GM18517 (cell line): ENCODE measurements around the gene GNAZ.

Experiments used
- ATAC-seq: cut with Tn5 transposase; IDR thresholded peaks from one replicate; pipeline ENCODE4 v1.9.1; 2021; ENCODE audit warnings: mild to moderate bottlenecking, moderate library complexity; ENCODE audit not compliant: unreplicated experiment

Gene GNAZ

DNA sequence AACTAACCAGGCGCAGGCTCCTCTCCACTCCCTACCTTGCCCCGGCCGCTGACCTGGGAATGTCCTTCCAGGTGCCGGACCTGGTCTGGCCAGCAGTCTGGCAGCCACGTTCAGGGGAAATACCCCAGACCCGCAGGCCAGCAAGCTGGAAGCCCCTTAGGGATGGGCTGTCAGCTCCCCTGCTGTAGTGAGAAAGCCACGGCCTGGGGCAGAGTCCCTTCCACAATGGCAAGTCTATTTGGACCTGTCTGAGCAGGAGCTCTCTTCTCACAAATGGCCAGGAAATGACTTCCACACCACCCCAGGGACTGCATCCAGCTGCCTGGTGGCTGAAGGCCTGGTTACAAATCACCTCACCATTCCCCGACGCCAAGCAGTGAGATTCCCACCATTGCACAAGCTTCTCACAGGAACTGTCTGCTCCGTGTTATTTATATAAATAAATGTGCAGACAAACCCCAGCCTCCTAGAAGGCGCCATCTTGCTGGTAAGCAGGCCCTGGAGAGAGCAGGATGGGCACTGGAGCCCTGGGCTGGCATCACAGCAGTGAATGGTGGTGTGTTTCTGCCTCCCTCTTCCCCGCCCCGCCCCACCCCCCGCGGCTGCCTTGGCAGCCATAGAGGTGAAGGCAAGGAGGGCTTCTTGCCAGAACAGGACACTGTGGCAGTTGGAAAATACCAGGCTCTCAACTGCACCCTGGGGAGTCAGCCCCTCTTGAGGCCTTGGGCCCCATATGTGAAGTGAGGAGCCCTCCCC lies 47.8 kb downstream of the GNAZ start:
- no peak for ATAC-seq

DNA sequence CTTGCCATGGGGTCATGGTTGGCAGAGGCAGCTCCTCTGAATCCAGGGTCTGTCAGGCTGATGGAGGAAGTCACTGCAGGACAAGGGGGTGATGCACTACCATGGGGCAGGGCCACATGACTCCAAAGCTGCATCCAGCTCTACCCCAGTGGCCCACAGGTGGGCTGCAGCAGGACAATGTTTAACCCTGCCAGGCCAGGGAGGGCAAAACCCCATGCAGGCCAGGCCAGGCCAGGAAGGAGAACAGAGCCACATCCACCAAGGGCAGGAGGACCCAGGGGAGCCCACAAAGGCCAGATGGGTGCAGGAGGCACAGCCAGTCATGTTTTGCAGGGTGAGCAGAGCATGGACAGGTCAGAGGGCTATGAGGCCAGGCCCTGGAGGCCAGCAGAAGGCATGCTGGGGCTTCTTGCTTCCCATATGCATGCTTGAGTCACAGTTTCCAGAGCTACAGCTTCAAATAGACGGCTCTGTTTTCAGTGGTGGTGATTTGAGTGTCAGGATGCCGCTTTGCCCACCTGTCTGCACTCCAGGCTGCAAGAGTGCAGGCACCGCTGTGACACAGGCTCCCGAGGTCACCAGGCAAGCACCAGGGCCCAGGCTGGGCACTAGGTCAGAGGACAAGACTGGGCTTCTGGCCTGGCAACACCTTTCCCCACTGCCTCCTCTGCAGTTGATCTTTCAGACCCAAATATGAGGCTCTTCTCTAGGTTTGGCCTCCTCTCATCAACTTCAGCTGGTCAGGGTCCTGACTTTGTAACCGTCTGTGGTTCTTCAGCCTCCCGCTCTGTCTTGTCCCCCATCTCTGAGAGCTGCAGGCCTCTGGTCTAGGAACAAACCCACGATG lies 48.6 kb downstream of the GNAZ start:
- ATAC-seq = no peak

DNA sequence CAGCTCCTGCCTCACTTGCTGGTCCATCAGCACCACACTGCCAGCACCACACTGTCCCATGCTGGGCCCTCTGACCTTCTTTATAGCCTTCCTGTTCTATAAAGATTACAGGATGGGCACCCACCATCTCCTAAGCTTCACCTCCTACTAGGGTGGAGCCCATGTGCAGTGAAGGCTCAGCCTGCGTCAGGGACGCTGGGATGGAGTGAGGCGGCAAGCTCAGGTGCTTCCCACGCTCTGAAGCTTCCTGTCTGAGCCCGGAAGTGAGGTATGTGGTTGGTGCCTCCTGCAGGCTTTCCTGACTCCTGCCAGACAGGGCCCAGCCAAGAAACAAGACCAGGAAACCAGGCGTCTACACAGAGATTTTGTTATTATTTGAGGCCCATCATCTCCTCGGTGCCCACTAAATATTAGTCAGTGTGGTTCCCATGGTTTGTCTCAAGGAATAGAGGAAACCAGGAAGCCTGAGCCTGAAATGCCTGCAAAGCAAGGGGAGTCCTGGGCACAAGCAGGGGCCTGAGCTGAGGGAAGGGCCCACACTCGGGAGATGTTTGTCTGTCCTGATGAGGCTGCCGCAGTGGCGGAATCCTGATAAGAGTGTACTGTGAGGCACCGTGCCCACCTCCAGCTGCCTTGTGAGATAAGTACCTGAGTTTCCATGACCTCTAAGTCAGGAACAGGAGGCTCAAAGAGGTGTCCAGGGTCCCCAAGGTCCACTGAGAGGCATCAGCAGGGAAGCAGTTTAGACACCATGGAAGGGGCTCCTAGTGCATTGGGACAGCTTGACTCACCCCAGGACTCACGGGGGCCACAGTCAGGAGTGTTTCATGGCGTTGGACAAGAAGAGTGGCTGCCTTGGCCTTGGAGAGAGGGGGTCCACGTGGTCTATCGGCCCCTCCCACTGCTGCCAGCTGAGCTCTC lies 49.4 kb downstream of the GNAZ start:
- no peak for ATAC-seq

DNA sequence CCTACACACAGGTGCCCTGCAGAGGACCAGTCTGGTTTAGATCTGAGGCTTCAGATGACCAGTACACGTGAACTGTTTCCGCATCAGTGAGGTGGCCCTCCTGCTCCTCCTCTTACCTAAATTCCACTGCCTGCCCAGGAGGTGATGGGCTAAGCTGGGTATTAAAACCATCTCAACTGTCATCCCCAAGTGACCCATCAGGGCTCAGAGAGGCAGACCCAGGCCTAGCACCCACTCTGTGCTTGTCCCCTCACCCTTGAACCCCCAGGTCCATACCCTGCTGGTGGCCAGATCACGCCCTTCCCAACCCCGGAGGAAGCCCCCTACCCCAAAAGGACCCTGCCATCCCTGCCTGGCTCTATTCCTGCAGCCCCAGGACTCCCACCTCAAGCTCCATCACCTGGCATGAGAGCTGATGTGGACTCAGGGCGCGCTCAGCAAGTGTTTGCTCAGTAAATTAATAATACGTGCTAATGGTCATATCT lies 50.1 kb downstream of the GNAZ start:
- ATAC-seq = no peak

DNA sequence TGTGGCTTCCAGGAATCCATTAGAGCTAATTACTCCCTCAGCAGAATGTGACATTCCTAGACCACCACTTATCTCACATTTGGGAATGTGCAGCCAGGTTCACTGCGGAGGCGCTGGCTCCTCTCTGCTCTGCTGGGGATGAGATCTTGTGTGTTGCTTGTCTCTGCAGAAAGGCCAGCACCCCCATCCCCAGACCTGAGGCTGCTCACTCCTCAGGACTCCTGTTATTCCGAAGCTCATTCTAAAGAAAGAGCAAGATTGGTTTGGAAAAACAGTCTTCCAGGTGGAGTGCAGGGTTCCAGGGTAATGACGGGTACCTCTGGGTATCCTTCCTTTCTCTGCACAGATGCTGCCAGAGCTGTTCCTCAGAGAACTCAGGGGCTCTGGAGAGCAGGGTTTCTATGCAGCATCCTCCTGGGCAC lies 50.7 kb downstream of the GNAZ start:
- ATAC-seq = no peak

DNA sequence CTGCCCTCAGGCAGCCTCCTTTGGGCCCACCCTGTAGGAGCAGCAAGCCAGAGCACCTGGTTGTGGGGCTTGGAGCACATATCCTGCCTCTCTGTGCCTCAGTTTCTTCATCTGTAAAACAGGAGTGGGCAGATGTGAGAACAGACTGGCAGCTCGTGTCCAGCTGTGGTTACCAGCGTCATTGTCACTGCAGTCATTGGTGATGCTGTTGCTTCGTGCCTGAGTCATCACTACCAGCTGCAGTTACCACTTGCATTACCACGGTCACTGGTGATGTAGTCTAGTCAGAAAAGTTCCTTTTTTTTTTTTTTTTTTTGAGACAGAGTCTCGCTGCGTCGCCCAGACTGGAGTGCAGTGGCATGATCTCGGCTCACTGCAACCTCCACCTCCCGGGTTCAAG lies 51.1 kb downstream of the GNAZ start:
- no peak for ATAC-seq

GRCh38 chr22:23122216-23122957 lies 52.1 kb downstream of the GNAZ start:
- ATAC-seq = no peak

DNA sequence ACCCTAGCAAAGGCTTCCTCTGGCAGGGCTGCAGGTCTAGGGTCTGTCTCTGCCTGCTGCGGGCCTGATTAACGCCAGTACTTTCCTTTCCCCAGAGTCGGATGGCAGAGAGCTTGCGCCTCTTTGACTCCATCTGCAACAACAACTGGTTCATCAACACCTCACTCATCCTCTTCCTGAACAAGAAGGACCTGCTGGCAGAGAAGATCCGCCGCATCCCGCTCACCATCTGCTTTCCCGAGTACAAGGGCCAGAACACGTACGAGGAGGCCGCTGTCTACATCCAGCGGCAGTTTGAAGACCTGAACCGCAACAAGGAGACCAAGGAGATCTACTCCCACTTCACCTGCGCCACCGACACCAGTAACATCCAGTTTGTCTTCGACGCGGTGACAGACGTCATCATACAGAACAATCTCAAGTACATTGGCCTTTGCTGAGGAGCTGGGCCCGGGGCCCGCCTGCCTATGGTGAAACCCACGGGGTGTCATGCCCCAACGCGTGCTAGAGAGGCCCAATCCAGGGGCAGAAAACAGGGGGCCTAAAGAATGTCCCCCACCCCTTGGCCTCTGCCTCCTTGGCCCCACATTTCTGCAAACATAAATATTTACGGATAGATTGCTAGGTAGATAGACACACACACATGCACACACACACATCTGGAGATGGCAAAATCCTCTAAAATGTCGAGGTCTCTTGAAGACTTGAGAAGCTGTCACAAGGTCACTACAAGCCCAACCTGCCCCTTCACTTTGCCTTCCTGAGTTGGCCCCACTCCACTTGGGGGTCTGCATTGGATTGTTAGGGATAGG lies 52.9 kb downstream of the GNAZ start:
- ATAC-seq = no peak

DNA sequence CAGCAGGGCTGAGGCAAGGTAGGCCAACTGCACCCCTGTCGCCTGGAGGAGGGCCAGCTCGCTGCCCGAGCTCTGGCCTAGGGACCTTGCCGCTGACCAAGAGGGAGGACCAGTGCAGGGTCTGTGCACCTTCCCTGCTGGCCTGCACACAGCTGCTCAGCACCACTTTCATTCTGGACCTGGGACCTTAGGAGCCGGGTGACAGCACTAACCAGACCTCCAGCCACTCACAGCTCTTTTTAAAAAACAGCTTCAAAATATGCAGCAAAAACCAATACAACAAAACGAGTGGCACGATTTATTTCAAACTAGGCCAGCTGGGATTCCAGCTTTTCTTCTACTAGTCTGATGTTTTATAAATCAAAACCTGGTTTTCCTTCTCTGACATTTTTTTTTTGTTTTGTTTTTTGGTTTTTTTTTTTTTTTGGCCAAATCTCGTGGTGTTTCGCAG lies 53.5 kb downstream of the GNAZ start:
- ATAC-seq = no peak

GRCh38 chr22:23124611-23125511 lies 54.5 kb downstream of the GNAZ start:
- no peak for ATAC-seq

- ATAC-seq = no peak
These were observed 55.3 kb downstream of the GNAZ start for GRCh38 chr22:23125512-23126103.

GRCh38 chr22:23126165-23127054 lies 56.1 kb downstream of the GNAZ start:
- no peak for ATAC-seq

- no peak for ATAC-seq
These were observed 56.9 kb downstream of the GNAZ start for GRCh38 chr22:23127055-23127756.

GRCh38 chr22:23127788-23128187 lies 57.5 kb downstream of the GNAZ start:
- ATAC-seq = no peak

- no peak for ATAC-seq
These were observed 58.2 kb downstream of the GNAZ start for GRCh38 chr22:23128269-23129108.
